ENCODE results near the gene ARPP21. TPM values are rescaled to one million over a fixed set of nuclear protein-coding genes. Genes with fewer than 3 reads are reported as not detected.

Gene ARPP21
- total RNA-seq, 2 experiments from 2014 or later = 1.0 to 1.1 TPM

GRCh38 chr3:35777065-35777464, 137.7 kb downstream of the ARPP21 start:
- ChIA-PET CTCF (ENCODE audit: unreplicated experiment) (interaction anchor here (0.5 to 1.3 kb wide), 3 partner anchors 11 to 142 kb away, joined by 3 to 5 read pairs (median 4); no protein-coding TSS in a partner anchor), POLR2A (interaction anchor here (0.8 kb wide), 2 partner anchors 14 to 44 kb away, joined by 3 read pairs; no protein-coding TSS in a partner anchor)
- Histone ChIP-seq H2AFZ (ENCODE audit: low read length) (no peak overlapping the region; the same call in 1 of the 2 replicates), H3K9me3 (ENCODE audit: low read length) (no peaks in the 10 kb centered on the region), H3K4me1 (ENCODE audit: insufficient read depth, low read length, poor library complexity, severe bottlenecking) (no peaks in the 10 kb centered on the region), H3K27ac (ENCODE audit: low read depth, low read length, poor library complexity, severe bottlenecking) (no peak overlapping the region), H4K20me1 (ENCODE audit: insufficient read depth, low read length) (no peaks in the 10 kb centered on the region), H3K36me3 (ENCODE audit: insufficient read depth, low read length) (no peaks in the 10 kb centered on the region), H3K4me3 (ENCODE audit: low read depth, low read length, poor library complexity, severe bottlenecking) (no peak overlapping the region), H3K79me2 (ENCODE audit: insufficient read depth, low read depth, low read length) (no peaks in the 10 kb centered on the region), H3K4me2 (ENCODE audit: low read length) (no peak overlapping the region), H3K9me2 (ENCODE audit: insufficient read depth, low read length) (no peaks in the 10 kb centered on the region)
- intact Hi-C loops (cut with micrococcal nuclease; ENCODE audit: unreplicated experiment) = no loop called here
- DNase-seq (ENCODE audit: low spot score) = no peak
- TF ChIP-seq CTCF (conservative IDR thresholded peaks at IDR 0.05; ENCODE audit: low read length) (peak; percentile 43), EZH2phosphoT487 (IDR thresholded peaks at IDR 0.05; ENCODE audit: borderline replicate concordance, low read depth, low read length) (no peak)
- BruUV-seq (replicated peaks) = no TSS peak

GRCh38 chr3:35777563-35778554, 138.5 kb downstream of the ARPP21 start:
- ChIA-PET CTCF (ENCODE audit: unreplicated experiment) (interaction anchor here (0.5 to 1.0 kb wide), 2 partner anchors 10 to 143 kb away, joined by 3 to 5 read pairs; no protein-coding TSS in a partner anchor), POLR2A (interaction anchor here (0.8 kb wide), 1 partner anchor 45 kb away, joined by 3 read pairs; no protein-coding TSS in a partner anchor)
- H3K79me2 ChIP-seq (ENCODE audit: insufficient read depth, low read depth, low read length) = no peaks in the 10 kb centered on the region
- H2AFZ ChIP-seq (ENCODE audit: low read length) = no peak overlapping the region
- TF ChIP-seq CTCF (conservative IDR thresholded peaks at IDR 0.05; ENCODE audit: low read length) = no peak
- TF ChIP-seq EZH2phosphoT487 (IDR thresholded peaks at IDR 0.05; ENCODE audit: borderline replicate concordance, low read depth, low read length) = no peak
- no peak overlapping the region for H3K27ac ChIP-seq (ENCODE audit: low read depth, low read length, poor library complexity, severe bottlenecking)
- H3K36me3 ChIP-seq (ENCODE audit: insufficient read depth, low read length) = no peaks in the 10 kb centered on the region
- H3K9me3 ChIP-seq (ENCODE audit: low read length) = no peaks in the 10 kb centered on the region
- no TSS peak for BruUV-seq (replicated peaks)
- H3K9me2 ChIP-seq (ENCODE audit: insufficient read depth, low read length) = no peaks in the 10 kb centered on the region
- no peaks in the 10 kb centered on the region for H3K4me1 ChIP-seq (ENCODE audit: insufficient read depth, low read length, poor library complexity, severe bottlenecking)
- H3K4me2 ChIP-seq (ENCODE audit: low read length) = no peak overlapping the region
- intact Hi-C loops (cut with micrococcal nuclease; ENCODE audit: unreplicated experiment) = no loop called here
- no peaks in the 10 kb centered on the region for H4K20me1 ChIP-seq (ENCODE audit: insufficient read depth, low read length)
- no peak overlapping the region for H3K4me3 ChIP-seq (ENCODE audit: low read depth, low read length, poor library complexity, severe bottlenecking)
- DNase-seq (ENCODE audit: low spot score) = no peak

Measured in OCI-LY7 (cell line).